IMR-90 (cell line): Measurements from ENCODE around the gene RBP2. TPM values are rescaled to one million over a fixed set of nuclear protein-coding genes. Genes with fewer than 3 reads are reported as not detected.

ENCODE experiments used
- ATAC-seq: fragments of 200-7000 bp; cut with Tn5 transposase; 2 replicates; pipeline ENCODE4 v1.9.1; 2020; ENCODE audit warnings: low read depth, mild to moderate bottlenecking, moderate library complexity
- BruUV-seq: library from RNA; stranded (reverse); fragments of 400-500 nt; replicated peaks from 2 replicates; lab custom pipeline; 2021; lab: Mats Ljungman, UMichigan
- CTCF ChIA-PET: fragments of 300-600 bp; formaldehyde crosslinking; extraction: SDS; loops from one replicate; lab custom pipeline; 2021; ENCODE audit warnings: antibody characterized with exemption; lab: Yijun Ruan, JAX
- POLR2A ChIA-PET: fragments of 300-600 bp; sonication (Branson Sonifier 250); formaldehyde crosslinking; loops from one replicate; lab custom pipeline; 2022; ENCODE audit warnings: antibody characterized with exemption; ENCODE audit not compliant: unreplicated experiment; lab: Charles Lee
- DNase-seq: peaks from one replicate; pipeline ENCODE4 v3.0.0; 2013
- H2AFZ ChIP-seq: replicated peaks from 2 replicates; pipeline ENCODE3; 2013; ENCODE audit warnings: low read length, mild to moderate bottlenecking; ENCODE audit not compliant: poor library complexity
- H2AK5ac ChIP-seq: 2 replicates; pipeline ENCODE4 v1.6.1; 2013; ENCODE audit warnings: low read depth, low read length, inconsistent platforms
- H2AK9ac ChIP-seq: replicated peaks from 2 replicates; pipeline ENCODE3; 2013; ENCODE audit warnings: mild to moderate bottlenecking, low read depth, low read length, moderate library complexity; ENCODE audit not compliant: poor library complexity
- H2BK120ac ChIP-seq: 2 replicates; pipeline ENCODE4 v1.6.1; 2013; ENCODE audit warnings: low read depth, low read length, inconsistent platforms
- H2BK15ac ChIP-seq: 3 replicates; pipeline ENCODE4 v1.6.1; 2013; ENCODE audit warnings: low read depth, low read length, inconsistent platforms
- H2BK20ac ChIP-seq: 2 replicates; pipeline ENCODE4 v1.6.1; 2013; ENCODE audit warnings: low read depth, mild to moderate bottlenecking, inconsistent platforms, low read length, moderate library complexity
- H2BK5ac ChIP-seq: 2 replicates; pipeline ENCODE4 v1.6.1; 2013; ENCODE audit warnings: mild to moderate bottlenecking, low read depth, low read length, inconsistent platforms; ENCODE audit not compliant: poor library complexity, severe bottlenecking
- H3K14ac ChIP-seq: replicated peaks from 2 replicates; pipeline ENCODE4 v1.6.1; 2013; ENCODE audit warnings: low read depth, low read length, inconsistent platforms
- H3K18ac ChIP-seq: 2 replicates; pipeline ENCODE4 v1.6.1; 2013; ENCODE audit warnings: low read depth, low read length, control low read depth
- H3K23ac ChIP-seq: 2 replicates; pipeline ENCODE4 v1.6.1; 2013; ENCODE audit warnings: low read depth, low read length, inconsistent platforms
- H3K27ac ChIP-seq: 2 replicates; pipeline ENCODE4 v1.5.1; 2013; ENCODE audit warnings: mild to moderate bottlenecking, control low read depth, low read length; ENCODE audit not compliant: insufficient read depth
- H3K27me3 ChIP-seq: 2 replicates; pipeline ENCODE4 v1.6.1; 2013; ENCODE audit warnings: low read length; ENCODE audit not compliant: control insufficient read depth, insufficient read depth
- H3K36me3 ChIP-seq: 2 replicates; pipeline ENCODE4 v1.6.1; 2013; ENCODE audit warnings: low read length, mixed read lengths; ENCODE audit not compliant: control insufficient read depth, insufficient read depth
- H3K4ac ChIP-seq: 2 replicates; pipeline ENCODE4 v1.6.1; 2013; ENCODE audit warnings: low read depth, low read length, inconsistent platforms
- H3K4me1 ChIP-seq: 2 replicates; pipeline ENCODE4 v1.6.1; 2013; ENCODE audit warnings: low read length, mixed read lengths; ENCODE audit not compliant: control insufficient read depth, insufficient read depth
- H3K4me2 ChIP-seq: 2 replicates; pipeline ENCODE4 v1.6.1; 2013; ENCODE audit warnings: low read depth, mild to moderate bottlenecking, control low read depth, low read length, moderate library complexity
- H3K4me3 ChIP-seq: 2 replicates; pipeline ENCODE4 v1.5.1; 2013; ENCODE audit warnings: low read depth, mild to moderate bottlenecking, control low read depth, low read length, moderate library complexity; ENCODE audit not compliant: insufficient read depth
- H3K56ac ChIP-seq: 2 replicates; pipeline ENCODE4 v1.6.1; 2013; ENCODE audit warnings: low read length, inconsistent platforms; ENCODE audit not compliant: insufficient read depth; ENCODE audit errors: extremely low read depth
- H3K79me1 ChIP-seq, 2 experiments: 2 replicates each; pipeline ENCODE4 v1.6.1; 2013; ENCODE audit warnings: low read length in 2 of 2, inconsistent platforms in 1 of 2, low read depth in 1 of 2
- H3K9ac ChIP-seq: 2 replicates; pipeline ENCODE4 v1.6.1; 2013; ENCODE audit warnings: low read depth, low read length, control low read depth
- H3K9me1 ChIP-seq: 2 replicates; pipeline ENCODE4 v1.6.1; 2013; ENCODE audit warnings: low read length, inconsistent platforms; ENCODE audit not compliant: insufficient read depth
- H3K9me3 ChIP-seq: 2 replicates; pipeline ENCODE4 v1.6.1; 2013; ENCODE audit warnings: low read length; ENCODE audit not compliant: control insufficient read depth, insufficient read depth
- H4K20me1 ChIP-seq: 2 replicates; pipeline ENCODE4 v1.6.1; 2013; ENCODE audit warnings: low read length, inconsistent platforms; ENCODE audit not compliant: insufficient read depth
- H4K5ac ChIP-seq: 2 replicates; pipeline ENCODE4 v1.6.1; 2013; ENCODE audit warnings: mild to moderate bottlenecking, low read depth, low read length, control low read depth
- H4K8ac ChIP-seq, 2 experiments: 2 replicates each; pipeline ENCODE4 v1.6.1; 2013; ENCODE audit warnings: low read depth in 2 of 2, low read length in 2 of 2, control low read depth in 1 of 2, inconsistent platforms in 1 of 2
- H4K91ac ChIP-seq: 2 replicates; pipeline ENCODE4 v1.6.1; 2013; ENCODE audit warnings: low read depth, low read length, inconsistent platforms; ENCODE audit not compliant: insufficient read depth
- CHD1 ChIP-seq: IDR thresholded peaks from 2 replicates; pipeline ENCODE4 v1.6.1; 2012; ENCODE audit warnings: low read depth, low read length, improper control_type of control experiment
- CTCF ChIP-seq: conservative IDR thresholded peaks from 2 replicates; pipeline ENCODE4 v1.5.1; 2012; ENCODE audit warnings: mild to moderate bottlenecking, low read depth, low read length, improper control_type of control experiment
- MAZ ChIP-seq: IDR thresholded peaks from 2 replicates; pipeline ENCODE4 v1.6.1; 2012; ENCODE audit warnings: low read depth, mild to moderate bottlenecking, low read length, improper control_type of control experiment, moderate library complexity, borderline replicate concordance
- NFE2L2 ChIP-seq: fragments of 150-350 bp; IDR thresholded peaks from 2 replicates; pipeline ENCODE4 v1.6.1; 2016; ENCODE audit warnings: low read depth, mild to moderate bottlenecking, low read length
- WGBS, 2 experiments: methylation state at CpG; one replicate each; pipeline versions ENCODE4 v1.1.5 to v1.1.7; 2013; ENCODE audit warnings: missing lambda C conversion rate in 2 of 2; ENCODE audit not compliant: insufficient read length in 1 of 2; ENCODE audit errors: extremely low coverage in 2 of 2; 5-methylcytosine and 5-hydroxymethylcytosine counted together
- dilution Hi-C: fragments of 300-500 bp; cut with HindIII; formaldehyde crosslinking; loops from one replicate; pipeline ENCODE4 v1.14.3; 2018; ENCODE audit warnings: low sequenced_read_pairs; ENCODE audit not compliant: unreplicated experiment
- in situ Hi-C: fragments of 300-500 bp; cut with MboI; formaldehyde crosslinking; loops from 3 replicates; pipeline ENCODE4 v1.14.3; 2019; ENCODE audit warnings: low sequenced_read_pairs, inconsistent platforms, mixed read lengths
- intact Hi-C: fragments of 100-400 bp; cut with micrococcal nuclease; formaldehyde crosslinking; loops from 2 replicates; pipeline ENCODE4 v1.10.0; 2022
- polyA plus RNA-seq, 3 experiments: library from polyadenylated mRNA; depleted of rRNA; stranded (reverse); fragments of >200 nt; gene quantifications; 2 replicates each; pipeline ENCODE4 v1.2.3, GENCODE V29; 2012; ENCODE audit warnings: low replicate concordance in 1 of 3
- total RNA-seq: library from RNA; depleted of rRNA; stranded (reverse); fragments of >200 nt; gene quantifications from 2 replicates; pipeline ENCODE4 v1.2.3, GENCODE V29; 2012

The RBP2 gene
- total and polyA plus RNA-seq, 2 of the 4 experiments (the other 2 are of a cell fraction): not detected

- TF ChIP-seq CHD1 (no peak), NFE2L2 (no peak), CTCF (0 out of 2 replicates have a peak, but pooled peaks have one; percentile 4), MAZ (no peak)
- H2BK120ac ChIP-seq: no peak overlapping the region
- ATAC-seq: no peak
- H2BK15ac ChIP-seq: no peak overlapping the region
- no peak overlapping the region for H2BK20ac ChIP-seq
- ChIA-PET CTCF (no interaction called here), POLR2A (no interaction called here)
- BruUV-seq: no TSS peak
- H2AFZ ChIP-seq: no peak overlapping the region
- no peaks in the 10 kb centered on the region for H3K9me3 ChIP-seq
- H3K27me3 ChIP-seq: no peaks in the 10 kb centered on the region
- H3K79me1 ChIP-seq: no peaks in the 10 kb centered on the region
- dilution Hi-C loops (no loop called here), intact Hi-C loops (no loop called here), in situ Hi-C loops (no loop called here)
- H3K18ac ChIP-seq: no peak overlapping the region
- H3K9ac ChIP-seq: no peak overlapping the region
- no peaks in the 10 kb centered on the region for H3K36me3 ChIP-seq
- H4K5ac ChIP-seq: no peak overlapping the region
- no peak overlapping the region for H3K23ac ChIP-seq
- H3K9me1 ChIP-seq: no peaks in the 10 kb centered on the region
- H3K4me2 ChIP-seq: no peak overlapping the region
- no peak for DNase-seq
- H2AK5ac ChIP-seq: no peak overlapping the region
- H3K4ac ChIP-seq: no peak overlapping the region
- no peak overlapping the region for H3K56ac ChIP-seq
- no peak overlapping the region for H2BK5ac ChIP-seq
- H4K91ac ChIP-seq: no peak overlapping the region
- H4K20me1 ChIP-seq: no peaks in the 10 kb centered on the region
- H3K4me3 ChIP-seq: no peak overlapping the region
- H3K27ac ChIP-seq: no peak overlapping the region
- no peak overlapping the region for H3K14ac ChIP-seq
- H3K4me1 ChIP-seq: no peaks in the 10 kb centered on the region
- H2AK9ac ChIP-seq: no peak overlapping the region
- WGBS, 2 experiments: no CpG with 5 or more reads among the region's 2 CpGs
- no peak overlapping the region for H4K8ac ChIP-seq
These were observed 46.1 kb upstream of the RBP2 start for GRCh38 chr3:139522421-139522820.
